GM18907 (cell line): ENCODE measurements around the gene PRRC2B.

Experiments
- ATAC-seq: cut with Tn5 transposase; IDR thresholded peaks from one replicate; pipeline ENCODE4 v1.9.1; 2021; ENCODE audit warnings: mild to moderate bottlenecking, moderate library complexity; ENCODE audit not compliant: unreplicated experiment

PRRC2B gene

GRCh38 chr9:131406563-131407436 lies 12.9 kb downstream of the PRRC2B start:
- no peak for ATAC-seq

- ATAC-seq = no peak
Measured at GRCh38 chr9:131407717-131408195, 13.9 kb downstream of the PRRC2B start.

DNA sequence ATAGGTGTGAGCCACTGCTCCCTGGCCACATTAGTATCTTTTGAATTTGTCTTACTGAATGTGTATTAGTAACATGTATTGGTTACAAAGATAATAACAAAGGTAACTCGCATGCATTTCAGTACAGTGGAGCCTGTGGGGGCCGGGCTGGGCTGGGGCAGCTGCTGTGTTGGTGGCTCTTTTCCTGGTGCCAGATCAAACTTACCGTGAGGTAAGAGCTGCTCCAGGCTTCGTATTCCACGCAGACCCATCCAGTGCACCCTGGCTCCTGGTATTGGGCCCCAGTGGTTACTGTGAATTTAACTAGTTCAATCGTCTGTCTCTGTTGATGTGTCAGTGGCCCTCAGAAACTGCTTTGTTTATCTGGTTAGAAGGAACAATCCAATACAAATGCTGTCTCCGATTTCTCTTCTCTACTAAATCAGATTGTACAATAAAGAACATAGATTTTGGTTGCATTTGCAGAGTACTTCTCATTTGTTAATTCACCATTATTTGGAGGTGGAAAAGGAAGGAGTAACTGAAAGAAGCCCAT lies 15.6 kb downstream of the PRRC2B start:
- ATAC-seq = no peak

DNA sequence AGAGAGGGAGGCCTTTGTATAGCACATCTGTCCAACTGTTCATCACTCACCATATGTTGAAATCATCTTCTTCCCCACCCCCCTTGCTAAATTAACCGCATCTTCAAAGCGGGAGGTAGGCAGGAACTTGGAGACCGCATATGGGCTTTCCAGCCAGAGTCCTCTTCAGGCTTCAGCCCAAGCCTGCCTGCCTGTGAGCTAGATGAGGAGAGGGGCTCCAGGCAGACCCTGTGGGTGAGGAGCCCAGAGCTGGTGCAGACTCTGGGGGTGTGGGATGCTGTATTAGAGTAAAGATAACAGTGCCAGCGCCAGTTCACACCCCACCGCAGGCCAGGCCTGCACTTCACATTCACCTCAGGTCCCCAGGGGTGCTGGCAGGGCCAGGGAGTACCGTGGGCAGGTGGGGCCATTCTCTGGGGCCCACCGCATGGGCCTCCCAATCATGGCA lies 16.2 kb downstream of the PRRC2B start:
- ATAC-seq = no peak

DNA sequence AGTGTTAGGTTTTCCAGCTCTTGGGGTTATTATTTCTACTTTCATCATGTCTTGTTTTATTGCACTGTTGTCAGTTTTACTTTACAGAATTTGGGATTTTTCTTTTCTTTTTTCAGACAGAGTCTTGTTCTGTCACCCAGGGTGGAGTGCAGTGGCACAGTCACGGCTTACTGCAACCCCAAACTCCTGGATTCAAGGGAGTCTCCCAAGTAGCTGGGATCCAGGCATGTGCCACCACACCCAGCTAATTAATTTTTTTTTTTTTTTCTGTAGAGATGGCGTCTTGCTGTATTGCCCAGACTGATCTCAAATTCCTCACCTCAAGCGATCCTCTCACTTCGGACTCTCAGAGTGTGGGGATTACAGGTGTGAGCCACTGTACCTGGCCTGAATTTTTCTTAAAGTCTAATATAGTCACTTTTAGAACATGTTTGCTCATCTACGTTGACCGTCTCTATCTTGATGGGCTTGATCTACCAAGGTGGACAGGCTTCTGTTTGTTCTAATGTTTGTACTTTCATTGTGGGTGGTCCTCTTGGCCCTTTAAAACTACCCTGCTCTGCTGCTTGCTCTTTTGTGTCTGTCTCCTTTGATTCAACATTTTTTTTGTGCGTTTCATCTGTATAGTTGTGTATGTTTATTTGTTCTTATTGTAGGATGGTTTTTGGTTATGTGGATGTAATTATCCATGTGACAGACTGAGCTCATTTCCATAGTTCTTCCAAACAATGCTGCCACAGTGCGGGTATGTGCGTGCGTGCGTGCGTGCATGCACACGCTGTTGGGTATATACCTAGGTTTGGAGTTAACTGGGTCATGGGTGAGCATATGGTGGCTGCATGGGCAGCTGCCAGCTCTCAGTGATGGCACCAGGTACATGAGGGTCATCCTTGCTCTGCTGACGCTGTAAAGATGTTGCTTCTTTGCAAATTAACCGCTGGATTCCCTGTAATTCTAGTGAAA lies 18.1 kb downstream of the PRRC2B start:
- no peak for ATAC-seq

GRCh38 chr9:131416509-131416908 lies 22.6 kb downstream of the PRRC2B start:
- ATAC-seq = no peak

- ATAC-seq = no peak
Measured at GRCh38 chr9:131417264-131418142, 23.6 kb downstream of the PRRC2B start.

DNA sequence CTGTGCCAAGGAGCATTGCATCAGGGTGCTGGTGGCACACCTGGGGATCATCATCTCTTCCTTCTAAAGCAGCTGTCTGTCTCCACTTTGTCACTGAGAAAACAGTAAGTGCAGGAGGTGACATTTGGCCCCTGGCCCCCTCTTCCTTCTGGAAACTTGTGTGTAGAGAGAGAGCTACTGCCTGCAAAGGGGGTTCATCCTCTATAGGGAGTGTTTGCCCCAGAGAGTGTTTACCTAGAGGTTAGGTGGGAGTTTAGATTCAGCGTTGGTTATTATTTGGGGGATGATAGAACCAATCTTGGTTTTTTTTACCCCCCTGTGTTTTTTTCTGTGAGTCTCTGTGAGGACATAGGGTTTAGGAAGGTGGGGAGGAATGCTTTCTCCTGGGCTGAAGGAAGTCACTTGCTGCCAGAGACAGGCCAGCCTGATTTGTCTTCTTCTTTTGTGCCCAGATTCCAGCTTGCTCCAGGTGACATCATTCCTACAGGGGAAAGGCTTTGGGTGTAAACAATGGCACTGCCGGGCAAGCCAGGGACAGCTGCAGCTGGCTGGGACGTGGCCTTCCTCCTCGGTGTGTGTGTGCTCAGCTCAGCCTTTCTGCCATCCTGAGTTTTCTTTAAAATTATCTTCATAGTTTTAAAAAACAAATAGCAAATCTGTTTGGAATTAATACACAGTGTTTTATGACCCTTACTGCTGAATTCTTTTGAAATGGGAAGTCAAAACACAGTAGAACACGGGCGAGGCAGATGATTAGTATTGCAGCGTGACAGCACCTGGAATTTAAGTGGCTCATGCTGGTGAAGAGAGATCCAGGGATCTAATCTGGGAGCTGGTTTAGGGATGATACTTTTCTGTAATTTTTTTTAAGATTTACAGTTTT lies 24.5 kb downstream of the PRRC2B start:
- no peak for ATAC-seq

- no peak for ATAC-seq
Measured at GRCh38 chr9:131419026-131419614, 25.2 kb downstream of the PRRC2B start.

GRCh38 chr9:131419716-131420115 lies 25.8 kb downstream of the PRRC2B start:
- no peak for ATAC-seq

DNA sequence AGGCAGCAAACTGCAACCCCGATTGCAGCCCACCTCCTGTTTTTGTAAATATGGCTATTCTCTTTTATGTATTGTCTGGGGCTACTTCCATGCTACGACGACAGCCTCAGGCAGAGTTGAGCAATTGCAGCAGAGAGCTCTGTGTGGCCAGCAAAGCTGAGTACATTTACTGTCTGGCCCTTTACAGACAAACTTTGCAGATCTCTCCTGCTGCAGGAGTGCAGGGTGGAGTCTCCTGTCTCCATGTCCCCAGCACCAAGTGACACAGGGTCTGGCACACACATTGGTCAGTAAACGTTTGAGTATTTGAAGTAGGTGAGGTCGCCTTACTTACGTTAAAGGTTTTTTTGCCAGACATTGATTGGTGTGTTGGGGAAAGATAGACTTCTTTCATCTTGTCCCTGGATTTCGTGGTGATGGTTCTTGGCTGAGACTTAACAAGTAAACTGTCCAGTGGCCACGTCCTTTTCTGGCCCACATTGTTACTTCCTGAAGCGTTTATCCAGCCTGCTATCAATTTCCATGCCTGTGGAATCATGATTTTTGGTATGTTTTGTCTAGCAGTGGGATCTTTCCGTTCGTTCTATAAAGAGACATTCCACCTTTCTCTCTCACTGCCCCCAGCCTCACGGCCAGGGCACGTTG lies 27.2 kb downstream of the PRRC2B start:
- no peak for ATAC-seq

DNA sequence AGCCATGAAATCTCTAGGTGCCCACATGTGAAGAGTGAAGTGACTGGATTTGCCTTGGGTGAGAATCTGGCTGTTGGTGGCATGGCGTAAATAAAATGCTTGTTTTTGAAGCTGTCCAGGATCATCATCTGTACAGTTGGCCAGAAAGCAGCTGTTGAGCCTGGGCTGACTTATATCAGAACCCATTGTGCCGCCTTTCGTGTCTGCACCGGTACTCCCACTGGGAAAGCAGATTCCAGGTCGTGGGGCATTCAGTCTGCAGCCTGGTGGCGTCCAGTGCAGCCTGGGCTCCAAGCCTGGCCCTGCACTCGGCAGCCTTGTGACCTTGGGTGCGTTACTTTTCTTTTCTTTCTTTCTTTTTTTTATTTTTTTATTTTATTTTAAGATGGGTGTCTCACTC lies 27.8 kb downstream of the PRRC2B start:
- no peak for ATAC-seq

- no peak for ATAC-seq
Measured at GRCh38 chr9:131422241-131422792, 28.4 kb downstream of the PRRC2B start.

GRCh38 chr9:131423171-131423581 lies 29.3 kb downstream of the PRRC2B start:
- no peak for ATAC-seq

DNA sequence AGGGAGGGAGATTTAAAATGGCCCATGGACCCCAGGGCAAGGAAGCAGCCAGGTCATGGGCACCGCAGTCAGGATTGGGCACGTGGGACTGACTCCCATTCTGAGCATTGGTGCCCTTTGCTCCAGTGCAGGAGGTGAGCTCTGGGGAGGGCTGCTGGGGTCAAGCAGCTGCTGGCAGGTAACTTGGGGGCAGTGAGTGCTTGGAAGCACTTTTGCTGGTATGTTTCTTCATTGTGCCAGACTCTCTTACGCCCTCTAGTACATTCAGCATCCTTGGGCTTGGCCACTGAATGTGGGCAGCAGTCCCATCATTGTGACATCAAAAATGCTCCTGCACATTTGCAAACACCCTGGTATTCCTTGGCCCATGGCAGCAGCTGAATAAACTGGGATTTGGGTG lies 32.7 kb downstream of the PRRC2B start:
- no peak for ATAC-seq

GRCh38 chr9:131429121-131430012 lies 35.5 kb downstream of the PRRC2B start:
- no peak for ATAC-seq

- no peak for ATAC-seq
Measured at GRCh38 chr9:131432050-131432449, 38.2 kb downstream of the PRRC2B start.
